GM12878 (cell line): Measurements from ENCODE around the gene SMARCAD1. TPM values are rescaled to one million over a fixed set of nuclear protein-coding genes. Genes with fewer than 3 reads are reported as not detected.

Experiments
- BCL11A ChIP-seq: IDR thresholded peaks from 2 replicates; pipeline ENCODE4 v1.6.1; 2011; ENCODE audit warnings: low read depth, low read length
- LARP7 ChIP-seq: fragments of 450-650 bp; IDR thresholded peaks from 2 replicates; pipeline ENCODE4 v1.6.1; 2017; ENCODE audit warnings: mild to moderate bottlenecking
- MXI1 ChIP-seq: fragments of 150-350 bp; IDR thresholded peaks from 2 replicates; pipeline ENCODE4 v1.6.1; 2011; ENCODE audit warnings: low read depth, mild to moderate bottlenecking, inconsistent platforms, low read length, improper control_type of control experiment
- NR2C2 ChIP-seq: IDR thresholded peaks from 2 replicates; pipeline ENCODE4 v1.6.1; 2011; ENCODE audit warnings: borderline replicate concordance, low read depth; ENCODE audit not compliant: control insufficient read depth, insufficient read length
- SMC3 ChIP-seq: IDR thresholded peaks from 2 replicates; pipeline ENCODE4 v1.6.1; 2011; ENCODE audit warnings: low read length, improper control_type of control experiment, borderline replicate concordance
- TARDBP ChIP-seq: IDR thresholded peaks from 2 replicates; pipeline ENCODE4 v1.6.1; 2016; ENCODE audit warnings: borderline replicate concordance
- YY1 ChIP-seq: IDR thresholded peaks from 2 replicates; pipeline ENCODE4 v1.6.1; 2011; ENCODE audit warnings: low read depth, mild to moderate bottlenecking, low read length
- ZZZ3 ChIP-seq: IDR thresholded peaks from 2 replicates; pipeline ENCODE4 v1.6.1; 2011; ENCODE audit warnings: low read depth; ENCODE audit not compliant: control insufficient read depth, insufficient read length
- polyA plus RNA-seq, 11 experiments: library from polyadenylated mRNA; depleted of rRNA in 4 of 11; unstranded in 6 of 11; stranded (reverse) in 5 of 11; fragments of >200 nt; fragmentation: Nextera tagmentation in 4 of 11; fragmentation: Illumina TruSeq in 1 of 11; extraction: Ambion mirVana in 4 of 11; extraction: Trizol in 1 of 11; gene quantifications; 1 replicate in 1 of 11; 2 replicates in 10 of 11; pipeline versions ENCODE4 v1.2.1 to v1.2.3, GENCODE V29; 2011 to 2016; ENCODE audit warnings: inconsistent platforms in 2 of 11, missing spikeins in 2 of 11, low read depth in 1 of 11
- total RNA-seq, 4 experiments: library from RNA; depleted of rRNA in 3 of 4; stranded (reverse); fragments of >200 nt in 3 of 4; fragmentation: Illumina TruSeq in 1 of 4; extraction: Trizol in 1 of 4; gene quantifications; 2 replicates each; pipeline versions ENCODE4 v1.2.1 to v1.2.3, GENCODE V29; 2013 to 2021
- TF ChIP-seq, protein P1 (sequence below): fragments of 450-650 bp; formaldehyde crosslinking; IDR thresholded peaks from 2 replicates; pipeline ENCODE4 v1.5.0; 2022; ENCODE audit warnings: mild to moderate bottlenecking, missing genetic modification characterization
- TF ChIP-seq, protein P2 (sequence below): IDR thresholded peaks from 2 replicates; pipeline ENCODE4 v1.6.1; 2012; ENCODE audit warnings: improper control_type of control experiment, low read depth, low read length; ENCODE audit not compliant: insufficient replicate concordance
- TF ChIP-seq, protein P3 (sequence below): fragments of 450-650 bp; IDR thresholded peaks from 2 replicates; pipeline ENCODE4 v1.6.1; 2017; ENCODE audit warnings: mild to moderate bottlenecking, moderate library complexity
- TF ChIP-seq, protein P4 (sequence below), 3 experiments: IDR thresholded peaks in 2 of 3; conservative IDR thresholded peaks in 1 of 3; 2 replicates each; pipeline ENCODE4 v1.5.1; 2011; ENCODE audit warnings: low read depth in 3 of 3, low read length in 3 of 3, mild to moderate bottlenecking in 3 of 3, control low read depth in 2 of 3, moderate library complexity in 2 of 3, inconsistent platforms in 1 of 3, mixed read lengths in 1 of 3; ENCODE audit not compliant: control insufficient read depth in 2 of 3, insufficient read depth in 1 of 3; ENCODE audit errors: extremely low read depth in 1 of 3

SMARCAD1 gene
- total and polyA plus RNA-seq, 10 of the 15 experiments (the other 5 are each of a cell fraction or from before 2014, with no cell fraction given): 7.6 to 41.2 (median 27.7) TPM

DNA sequence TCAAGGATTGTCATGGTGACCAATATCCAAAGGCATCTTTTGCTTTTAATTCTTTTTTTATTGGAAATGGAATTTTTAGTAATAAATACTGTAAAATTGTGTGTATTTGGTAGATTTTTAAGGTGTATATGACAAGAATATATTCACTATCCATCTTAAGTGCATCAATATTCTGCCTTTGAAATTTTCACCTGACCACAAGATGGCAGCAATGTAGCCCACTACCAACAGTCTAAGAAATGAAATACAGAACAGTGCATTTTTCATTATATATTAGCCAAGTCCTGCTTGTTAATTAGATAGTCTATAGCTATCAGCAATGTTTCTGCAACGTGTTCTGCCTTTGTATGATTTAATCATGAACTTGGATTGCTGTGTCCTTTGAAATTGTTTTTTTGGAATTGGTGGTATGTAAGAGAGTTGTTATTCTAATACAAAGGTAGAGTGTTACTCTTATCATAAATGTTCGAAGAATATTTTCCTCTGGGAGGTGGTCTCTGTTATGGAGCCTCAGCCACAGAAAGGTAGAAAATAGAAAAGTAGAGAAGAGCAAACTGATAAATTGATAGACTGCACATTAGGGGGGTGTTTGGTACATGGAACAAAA, 96.8 kb downstream of the SMARCAD1 start (continued):
- TF ChIP-seq, protein P1, sequence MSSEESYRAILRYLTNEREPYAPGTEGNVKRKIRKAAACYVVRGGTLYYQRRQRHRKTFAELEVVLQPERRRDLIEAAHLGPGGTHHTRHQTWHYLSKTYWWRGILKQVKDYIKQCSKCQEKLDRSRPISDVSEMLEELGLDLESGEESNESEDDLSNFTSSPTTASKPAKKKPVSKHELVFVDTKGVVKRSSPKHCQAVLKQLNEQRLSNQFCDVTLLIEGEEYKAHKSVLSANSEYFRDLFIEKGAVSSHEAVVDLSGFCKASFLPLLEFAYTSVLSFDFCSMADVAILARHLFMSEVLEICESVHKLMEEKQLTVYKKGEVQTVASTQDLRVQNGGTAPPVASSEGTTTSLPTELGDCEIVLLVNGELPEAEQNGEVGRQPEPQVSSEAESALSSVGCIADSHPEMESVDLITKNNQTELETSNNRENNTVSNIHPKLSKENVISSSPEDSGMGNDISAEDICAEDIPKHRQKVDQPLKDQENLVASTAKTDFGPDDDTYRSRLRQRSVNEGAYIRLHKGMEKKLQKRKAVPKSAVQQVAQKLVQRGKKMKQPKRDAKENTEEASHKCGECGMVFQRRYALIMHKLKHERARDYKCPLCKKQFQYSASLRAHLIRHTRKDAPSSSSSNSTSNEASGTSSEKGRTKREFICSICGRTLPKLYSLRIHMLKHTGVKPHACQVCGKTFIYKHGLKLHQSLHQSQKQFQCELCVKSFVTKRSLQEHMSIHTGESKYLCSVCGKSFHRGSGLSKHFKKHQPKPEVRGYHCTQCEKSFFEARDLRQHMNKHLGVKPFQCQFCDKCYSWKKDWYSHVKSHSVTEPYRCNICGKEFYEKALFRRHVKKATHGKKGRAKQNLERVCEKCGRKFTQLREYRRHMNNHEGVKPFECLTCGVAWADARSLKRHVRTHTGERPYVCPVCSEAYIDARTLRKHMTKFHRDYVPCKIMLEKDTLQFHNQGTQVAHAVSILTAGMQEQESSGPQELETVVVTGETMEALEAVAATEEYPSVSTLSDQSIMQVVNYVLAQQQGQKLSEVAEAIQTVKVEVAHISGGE (CRISPR knock-in tag): no peak
- no peak for TF ChIP-seq BCL11A
- TF ChIP-seq TARDBP: no peak
- no peak for TF ChIP-seq MXI1
- TF ChIP-seq LARP7: no peak
- TF ChIP-seq, protein P2, sequence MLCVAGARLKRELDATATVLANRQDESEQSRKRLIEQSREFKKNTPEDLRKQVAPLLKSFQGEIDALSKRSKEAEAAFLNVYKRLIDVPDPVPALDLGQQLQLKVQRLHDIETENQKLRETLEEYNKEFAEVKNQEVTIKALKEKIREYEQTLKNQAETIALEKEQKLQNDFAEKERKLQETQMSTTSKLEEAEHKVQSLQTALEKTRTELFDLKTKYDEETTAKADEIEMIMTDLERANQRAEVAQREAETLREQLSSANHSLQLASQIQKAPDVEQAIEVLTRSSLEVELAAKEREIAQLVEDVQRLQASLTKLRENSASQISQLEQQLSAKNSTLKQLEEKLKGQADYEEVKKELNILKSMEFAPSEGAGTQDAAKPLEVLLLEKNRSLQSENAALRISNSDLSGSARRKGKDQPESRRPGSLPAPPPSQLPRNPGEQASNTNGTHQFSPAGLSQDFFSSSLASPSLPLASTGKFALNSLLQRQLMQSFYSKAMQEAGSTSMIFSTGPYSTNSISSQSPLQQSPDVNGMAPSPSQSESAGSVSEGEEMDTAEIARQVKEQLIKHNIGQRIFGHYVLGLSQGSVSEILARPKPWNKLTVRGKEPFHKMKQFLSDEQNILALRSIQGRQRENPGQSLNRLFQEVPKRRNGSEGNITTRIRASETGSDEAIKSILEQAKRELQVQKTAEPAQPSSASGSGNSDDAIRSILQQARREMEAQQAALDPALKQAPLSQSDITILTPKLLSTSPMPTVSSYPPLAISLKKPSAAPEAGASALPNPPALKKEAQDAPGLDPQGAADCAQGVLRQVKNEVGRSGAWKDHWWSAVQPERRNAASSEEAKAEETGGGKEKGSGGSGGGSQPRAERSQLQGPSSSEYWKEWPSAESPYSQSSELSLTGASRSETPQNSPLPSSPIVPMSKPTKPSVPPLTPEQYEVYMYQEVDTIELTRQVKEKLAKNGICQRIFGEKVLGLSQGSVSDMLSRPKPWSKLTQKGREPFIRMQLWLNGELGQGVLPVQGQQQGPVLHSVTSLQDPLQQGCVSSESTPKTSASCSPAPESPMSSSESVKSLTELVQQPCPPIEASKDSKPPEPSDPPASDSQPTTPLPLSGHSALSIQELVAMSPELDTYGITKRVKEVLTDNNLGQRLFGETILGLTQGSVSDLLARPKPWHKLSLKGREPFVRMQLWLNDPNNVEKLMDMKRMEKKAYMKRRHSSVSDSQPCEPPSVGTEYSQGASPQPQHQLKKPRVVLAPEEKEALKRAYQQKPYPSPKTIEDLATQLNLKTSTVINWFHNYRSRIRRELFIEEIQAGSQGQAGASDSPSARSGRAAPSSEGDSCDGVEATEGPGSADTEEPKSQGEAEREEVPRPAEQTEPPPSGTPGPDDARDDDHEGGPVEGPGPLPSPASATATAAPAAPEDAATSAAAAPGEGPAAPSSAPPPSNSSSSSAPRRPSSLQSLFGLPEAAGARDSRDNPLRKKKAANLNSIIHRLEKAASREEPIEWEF: no peak
- TF ChIP-seq YY1: no peak
- TF ChIP-seq, protein P3, sequence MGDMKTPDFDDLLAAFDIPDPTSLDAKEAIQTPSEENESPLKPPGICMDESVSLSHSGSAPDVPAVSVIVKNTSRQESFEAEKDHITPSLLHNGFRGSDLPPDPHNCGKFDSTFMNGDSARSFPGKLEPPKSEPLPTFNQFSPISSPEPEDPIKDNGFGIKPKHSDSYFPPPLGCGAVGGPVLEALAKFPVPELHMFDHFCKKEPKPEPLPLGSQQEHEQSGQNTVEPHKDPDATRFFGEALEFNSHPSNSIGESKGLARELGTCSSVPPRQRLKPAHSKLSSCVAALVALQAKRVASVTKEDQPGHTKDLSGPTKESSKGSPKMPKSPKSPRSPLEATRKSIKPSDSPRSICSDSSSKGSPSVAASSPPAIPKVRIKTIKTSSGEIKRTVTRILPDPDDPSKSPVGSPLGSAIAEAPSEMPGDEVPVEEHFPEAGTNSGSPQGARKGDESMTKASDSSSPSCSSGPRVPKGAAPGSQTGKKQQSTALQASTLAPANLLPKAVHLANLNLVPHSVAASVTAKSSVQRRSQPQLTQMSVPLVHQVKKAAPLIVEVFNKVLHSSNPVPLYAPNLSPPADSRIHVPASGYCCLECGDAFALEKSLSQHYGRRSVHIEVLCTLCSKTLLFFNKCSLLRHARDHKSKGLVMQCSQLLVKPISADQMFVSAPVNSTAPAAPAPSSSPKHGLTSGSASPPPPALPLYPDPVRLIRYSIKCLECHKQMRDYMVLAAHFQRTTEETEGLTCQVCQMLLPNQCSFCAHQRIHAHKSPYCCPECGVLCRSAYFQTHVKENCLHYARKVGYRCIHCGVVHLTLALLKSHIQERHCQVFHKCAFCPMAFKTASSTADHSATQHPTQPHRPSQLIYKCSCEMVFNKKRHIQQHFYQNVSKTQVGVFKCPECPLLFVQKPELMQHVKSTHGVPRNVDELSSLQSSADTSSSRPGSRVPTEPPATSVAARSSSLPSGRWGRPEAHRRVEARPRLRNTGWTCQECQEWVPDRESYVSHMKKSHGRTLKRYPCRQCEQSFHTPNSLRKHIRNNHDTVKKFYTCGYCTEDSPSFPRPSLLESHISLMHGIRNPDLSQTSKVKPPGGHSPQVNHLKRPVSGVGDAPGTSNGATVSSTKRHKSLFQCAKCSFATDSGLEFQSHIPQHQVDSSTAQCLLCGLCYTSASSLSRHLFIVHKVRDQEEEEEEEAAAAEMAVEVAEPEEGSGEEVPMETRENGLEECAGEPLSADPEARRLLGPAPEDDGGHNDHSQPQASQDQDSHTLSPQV: no peak
- TF ChIP-seq, protein P4, sequence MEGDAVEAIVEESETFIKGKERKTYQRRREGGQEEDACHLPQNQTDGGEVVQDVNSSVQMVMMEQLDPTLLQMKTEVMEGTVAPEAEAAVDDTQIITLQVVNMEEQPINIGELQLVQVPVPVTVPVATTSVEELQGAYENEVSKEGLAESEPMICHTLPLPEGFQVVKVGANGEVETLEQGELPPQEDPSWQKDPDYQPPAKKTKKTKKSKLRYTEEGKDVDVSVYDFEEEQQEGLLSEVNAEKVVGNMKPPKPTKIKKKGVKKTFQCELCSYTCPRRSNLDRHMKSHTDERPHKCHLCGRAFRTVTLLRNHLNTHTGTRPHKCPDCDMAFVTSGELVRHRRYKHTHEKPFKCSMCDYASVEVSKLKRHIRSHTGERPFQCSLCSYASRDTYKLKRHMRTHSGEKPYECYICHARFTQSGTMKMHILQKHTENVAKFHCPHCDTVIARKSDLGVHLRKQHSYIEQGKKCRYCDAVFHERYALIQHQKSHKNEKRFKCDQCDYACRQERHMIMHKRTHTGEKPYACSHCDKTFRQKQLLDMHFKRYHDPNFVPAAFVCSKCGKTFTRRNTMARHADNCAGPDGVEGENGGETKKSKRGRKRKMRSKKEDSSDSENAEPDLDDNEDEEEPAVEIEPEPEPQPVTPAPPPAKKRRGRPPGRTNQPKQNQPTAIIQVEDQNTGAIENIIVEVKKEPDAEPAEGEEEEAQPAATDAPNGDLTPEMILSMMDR (IDR thresholded peaks at IDR 0.05 in 2 of 3, conservative IDR thresholded peaks at IDR 0.05 in 1 of 3; ENCODE audit: control insufficient read depth in 2 of 3, extremely low read depth in 1 of 3, insufficient read depth in 1 of 3, low read depth in 3 of 3, low read length in 3 of 3): peak; percentile 43 to 58 (median 51); a peak in 4 of 6 replicates
- TF ChIP-seq SMC3: peak; percentile 44; the same call in 1 of the 2 replicates
- no peak for TF ChIP-seq ZZZ3
- no peak for TF ChIP-seq NR2C2
